HFFc6 (cell line): ENCODE results near the gene LGALS3BP. TPM values are rescaled to one million over a fixed set of nuclear protein-coding genes. Genes with fewer than 3 reads are reported as not detected.

Source experiments
- DNase-seq: peaks from one replicate; pipeline ENCODE4 v3.0.0-alpha.2; 2018
- H3K27ac Mint-ChIP-seq: 2 replicates; pipeline ENCODE4 v1.8.0; 2020; ENCODE audit warnings: mild to moderate bottlenecking, mixed read lengths
- H3K27me3 Mint-ChIP-seq: 2 replicates; pipeline ENCODE4 v1.8.0; 2021; ENCODE audit warnings: mild to moderate bottlenecking, moderate library complexity, mixed read lengths; ENCODE audit not compliant: insufficient read depth
- H3K36me3 Mint-ChIP-seq: 2 replicates; pipeline ENCODE4 v1.8.0; 2021; ENCODE audit warnings: low read depth, mixed read lengths
- H3K4me1 Mint-ChIP-seq: 2 replicates; pipeline ENCODE4 v1.8.0; 2020; ENCODE audit warnings: low read depth, mixed read lengths
- H3K4me3 Mint-ChIP-seq: 2 replicates; pipeline ENCODE4 v1.8.0; 2020; ENCODE audit warnings: mild to moderate bottlenecking, moderate library complexity, mixed read lengths
- H3K9me3 Mint-ChIP-seq: 2 replicates; pipeline ENCODE4 v1.8.0; 2020; ENCODE audit warnings: mild to moderate bottlenecking, mixed read lengths
- CTCF ChIP-seq: fragments of 200-600 bp; sonication (generic); IDR thresholded peaks from 2 replicates; pipeline ENCODE4 v1.5.0; 2021; ENCODE audit warnings: antibody characterized with exemption, mild to moderate bottlenecking
- total RNA-seq, 6 experiments: library from RNA; stranded (reverse); fragmentation: NEBNext Ultra II Directional; extraction: Animal tissue kit (Norgen Biotek cat#: 25700); gene quantifications; 2 replicates in 1 of 6; 3 replicates in 5 of 6; pipeline ENCODE4 v1.2.3, GENCODE V29; 2021

The LGALS3BP gene
- total RNA-seq, 6 experiments from 2014 or later = 31.1 to 46.4 (median 43.4) TPM

- Mint-ChIP-seq H3K4me3 (no peak overlapping the region), H3K27ac (no peak overlapping the region), H3K4me1 (no peaks in the 10 kb centered on the region), H3K27me3 (no peaks in the 10 kb centered on the region; the same call in 1 of the 2 replicates), H3K9me3 (no peaks in the 10 kb centered on the region), H3K36me3 (peaks cover 22% of the 10 kb centered on the region)
- no peak for TF ChIP-seq CTCF
- no peak for DNase-seq
These were observed 18.8 kb upstream of the LGALS3BP start for GRCh38 chr17:78998311-78999055.

- Mint-ChIP-seq H3K9me3 (no peaks in the 10 kb centered on the region), H3K4me3 (no peak overlapping the region), H3K27me3 (no peaks in the 10 kb centered on the region; the same call in 1 of the 2 replicates), H3K27ac (no peak overlapping the region), H3K4me1 (no peaks in the 10 kb centered on the region), H3K36me3 (peaks cover 28% of the 10 kb centered on the region)
- TF ChIP-seq CTCF = no peak
- no peak for DNase-seq
These were observed 18.2 kb upstream of the LGALS3BP start for GRCh38 chr17:78997881-78998280.

DNA sequence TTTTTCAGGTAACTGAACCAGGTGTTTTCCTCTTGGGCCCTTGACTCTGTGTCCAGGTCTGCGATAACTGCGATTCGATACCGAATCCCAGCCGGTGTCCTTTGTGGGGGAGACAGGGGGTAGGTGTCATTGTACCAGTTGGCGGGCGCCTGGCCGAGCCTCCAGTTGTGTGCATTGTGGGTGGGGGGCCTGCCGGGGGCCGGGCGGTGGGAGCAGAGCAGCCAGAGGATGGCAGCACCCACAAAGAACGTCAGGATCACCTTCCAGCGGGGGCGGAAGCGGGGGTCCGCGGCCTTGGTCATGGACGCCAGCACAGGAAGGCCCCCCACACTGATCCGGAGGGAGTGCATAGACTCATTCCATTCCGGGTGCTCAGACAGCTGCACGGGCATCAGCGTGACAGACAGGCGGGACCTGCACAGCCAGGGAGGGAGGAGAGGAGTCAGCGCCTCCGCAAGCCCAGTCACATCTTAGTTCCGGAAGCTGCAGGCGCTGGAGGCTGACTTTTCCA lies 17.6 kb upstream of the LGALS3BP start:
- no peak for TF ChIP-seq CTCF
- no peaks in the 10 kb centered on the region for H3K9me3 Mint-ChIP-seq
- no peak for DNase-seq
- no peaks in the 10 kb centered on the region; the same call in 1 of the 2 replicates for H3K27me3 Mint-ChIP-seq
- H3K27ac Mint-ChIP-seq = no peak overlapping the region
- no peak overlapping the region for H3K4me3 Mint-ChIP-seq
- peaks cover 29% of the 10 kb centered on the region for H3K36me3 Mint-ChIP-seq
- no peaks in the 10 kb centered on the region for H3K4me1 Mint-ChIP-seq

GRCh38 chr17:78996781-78997201 lies 17.1 kb upstream of the LGALS3BP start:
- H3K9me3 Mint-ChIP-seq = no peaks in the 10 kb centered on the region
- no peak for DNase-seq
- H3K27me3 Mint-ChIP-seq = no peaks in the 10 kb centered on the region; the same call in 1 of the 2 replicates
- no peak overlapping the region for H3K4me3 Mint-ChIP-seq
- H3K4me1 Mint-ChIP-seq = no peaks in the 10 kb centered on the region
- peaks cover 31% of the 10 kb centered on the region for H3K36me3 Mint-ChIP-seq
- H3K27ac Mint-ChIP-seq = no peak overlapping the region
- TF ChIP-seq CTCF = no peak

- H3K4me1 Mint-ChIP-seq = no peaks in the 10 kb centered on the region
These were observed 16.2 kb upstream of the LGALS3BP start for GRCh38 chr17:78995761-78996451.

More at GRCh38 chr17:78995761-78996451, 16.2 kb upstream of the LGALS3BP start:
- DNase-seq = no peak
- H3K27ac Mint-ChIP-seq = no peak overlapping the region
- no peak overlapping the region for H3K4me3 Mint-ChIP-seq
- TF ChIP-seq CTCF = no peak
- peaks cover 40% of the 10 kb centered on the region for H3K36me3 Mint-ChIP-seq
- no peaks in the 10 kb centered on the region; the same call in 1 of the 2 replicates for H3K27me3 Mint-ChIP-seq
- H3K9me3 Mint-ChIP-seq = no peaks in the 10 kb centered on the region
